ENCODE results near the gene SUSD1.

Gene SUSD1

GRCh38 chr9:112010537-112010936 lies 164.6 kb downstream of the SUSD1 start:
- DNase-seq, result no peak

- no peak for DNase-seq
Observed at GRCh38 chr9:112009656-112010055, 165.4 kb downstream of the SUSD1 start.

- no peak for DNase-seq
Observed at GRCh38 chr9:112007575-112008240, 167.4 kb downstream of the SUSD1 start.

GRCh38 chr9:112006361-112007020 lies 168.6 kb downstream of the SUSD1 start:
- no peak for DNase-seq

- DNase-seq, result no peak
Observed at GRCh38 chr9:112005939-112006338, 169.2 kb downstream of the SUSD1 start.

- no peak for DNase-seq
Observed at GRCh38 chr9:112003538-112003937, 171.6 kb downstream of the SUSD1 start.

GRCh38 chr9:112002847-112003457 lies 172.1 kb downstream of the SUSD1 start:
- DNase-seq, result no peak

GRCh38 chr9:112002131-112002846 lies 172.8 kb downstream of the SUSD1 start:
- no peak for DNase-seq

- DNase-seq, result no peak
Observed at GRCh38 chr9:112000743-112001142, 174.4 kb downstream of the SUSD1 start.

- no peak for DNase-seq
Observed at GRCh38 chr9:111999319-111999718, 175.8 kb downstream of the SUSD1 start.

GRCh38 chr9:111997831-111998230 lies 177.3 kb downstream of the SUSD1 start:
- no peak for DNase-seq

GRCh38 chr9:111994831-111995458 lies 180.2 kb downstream of the SUSD1 start:
- DNase-seq, result no peak

- DNase-seq, result no peak
Observed at GRCh38 chr9:111993319-111993718, 181.8 kb downstream of the SUSD1 start.

- no peak for DNase-seq
Observed at GRCh38 chr9:111992523-111992922, 182.6 kb downstream of the SUSD1 start.

GRCh38 chr9:111991179-111991578 lies 183.9 kb downstream of the SUSD1 start:
- DNase-seq, result no peak
